ENCODE data around the gene APCDD1L.

The APCDD1L gene

DNA sequence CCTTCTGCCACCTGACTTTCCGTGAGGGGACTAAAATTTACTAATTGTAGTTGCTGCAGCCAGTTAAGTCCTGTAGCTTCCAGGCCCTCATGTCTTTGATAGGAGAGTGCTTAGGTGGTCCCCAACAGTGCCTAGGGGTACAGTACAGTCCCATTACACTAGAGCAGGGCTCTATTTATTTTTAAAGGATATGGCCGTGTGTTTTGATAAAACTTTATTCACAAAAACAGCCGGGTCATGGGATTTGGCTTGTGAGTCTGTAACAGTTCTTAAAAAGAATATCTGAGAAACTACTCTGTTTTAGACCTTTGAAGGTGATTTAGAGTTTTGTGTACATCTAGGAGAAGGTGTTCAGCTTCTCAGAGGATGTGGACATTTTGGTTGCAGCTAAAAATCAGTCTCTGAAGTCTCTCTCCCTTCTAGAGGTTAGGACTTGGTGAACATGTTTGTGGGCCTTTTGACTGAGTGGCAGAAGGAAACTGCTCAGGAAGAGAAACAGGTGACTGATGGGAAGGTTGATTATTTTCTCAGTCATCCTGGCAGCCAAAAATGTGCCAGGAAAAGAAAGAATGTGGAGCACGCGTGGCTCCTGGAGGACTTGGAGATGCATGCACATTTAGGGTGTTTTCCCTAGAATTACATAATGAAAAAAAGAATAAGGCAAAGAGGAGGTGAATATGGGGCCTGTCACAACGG is 68.8 kb downstream of the APCDD1L start:
- H3K27me3 ChIP-seq (ENCODE audit: insufficient read depth, low read length, poor library complexity, severe bottlenecking), result no peaks in the 10 kb centered on the region
- no peaks in the 10 kb centered on the region for H3K9me2 ChIP-seq (replicated peaks; ENCODE audit: low read depth, low read length)
- H3F3A ChIP-seq (ENCODE audit: low read depth), result no peaks in the 10 kb centered on the region
- H3K4me2 ChIP-seq (ENCODE audit: low read depth, low read length, poor library complexity, severe bottlenecking), result no peak overlapping the region
- TF ChIP-seq CTCF (conservative IDR thresholded peaks at IDR 0.05; ENCODE audit: low read length) (no peak), EZH2phosphoT487 (IDR thresholded peaks at IDR 0.05; ENCODE audit: borderline replicate concordance) (no peak)
- H3K4me3 ChIP-seq (ENCODE audit: low read length, poor library complexity, severe bottlenecking), result no peak overlapping the region
- peaks cover 5% of the 10 kb centered on the region; the same call in 1 of the 2 replicates for H3K79me2 ChIP-seq (ENCODE audit: insufficient read depth, low read length)
- H3K9me3 ChIP-seq (ENCODE audit: insufficient read depth, low read depth, low read length), result no peaks in the 10 kb centered on the region
- no peaks in the 10 kb centered on the region for H4K20me1 ChIP-seq (ENCODE audit: insufficient read depth, low read length, poor library complexity, severe bottlenecking)
- H3K36me3 ChIP-seq (ENCODE audit: insufficient read depth, low read length), result peaks cover 75% of the 10 kb centered on the region
- H3K9ac ChIP-seq (ENCODE audit: low read depth, low read length, poor library complexity, severe bottlenecking), result no peak overlapping the region
- no peak overlapping the region for H2AFZ ChIP-seq (ENCODE audit: low read length)
- H3K4me1 ChIP-seq (ENCODE audit: insufficient read depth, low read length, poor library complexity, severe bottlenecking), result no peaks in the 10 kb centered on the region

- H2AFZ ChIP-seq (ENCODE audit: low read length), result no peak overlapping the region
- no peaks in the 10 kb centered on the region for H3F3A ChIP-seq (ENCODE audit: low read depth)
- H3K9me3 ChIP-seq (ENCODE audit: insufficient read depth, low read depth, low read length), result no peaks in the 10 kb centered on the region
- no peaks in the 10 kb centered on the region for H3K4me1 ChIP-seq (ENCODE audit: insufficient read depth, low read length, poor library complexity, severe bottlenecking)
- no peaks in the 10 kb centered on the region for H3K27me3 ChIP-seq (ENCODE audit: insufficient read depth, low read length, poor library complexity, severe bottlenecking)
- H3K9me2 ChIP-seq (replicated peaks; ENCODE audit: low read depth, low read length), result no peaks in the 10 kb centered on the region
- H3K4me2 ChIP-seq (ENCODE audit: low read depth, low read length, poor library complexity, severe bottlenecking), result no peak overlapping the region
- H3K79me2 ChIP-seq (ENCODE audit: insufficient read depth, low read length), result peaks cover 11% of the 10 kb centered on the region; the same call in 1 of the 2 replicates
- H3K4me3 ChIP-seq (ENCODE audit: low read length, poor library complexity, severe bottlenecking), result no peak overlapping the region
- H4K20me1 ChIP-seq (ENCODE audit: insufficient read depth, low read length, poor library complexity, severe bottlenecking), result no peaks in the 10 kb centered on the region
- H3K9ac ChIP-seq (ENCODE audit: low read depth, low read length, poor library complexity, severe bottlenecking), result no peak overlapping the region
- TF ChIP-seq EZH2phosphoT487 (IDR thresholded peaks at IDR 0.05; ENCODE audit: borderline replicate concordance), result no peak
- TF ChIP-seq CTCF (conservative IDR thresholded peaks at IDR 0.05; ENCODE audit: low read length), result no peak
- H3K36me3 ChIP-seq (ENCODE audit: insufficient read depth, low read length), result peaks cover 77% of the 10 kb centered on the region
These were observed 70.4 kb downstream of the APCDD1L start for GRCh38 chr20:58444746-58445255.

GRCh38 chr20:58441723-58442122 is 73.5 kb downstream of the APCDD1L start:
- Histone ChIP-seq H3K9ac (ENCODE audit: low read depth, low read length, poor library complexity, severe bottlenecking) (no peak overlapping the region), H3K9me3 (ENCODE audit: insufficient read depth, low read depth, low read length) (no peaks in the 10 kb centered on the region), H3K4me1 (ENCODE audit: insufficient read depth, low read length, poor library complexity, severe bottlenecking) (no peaks in the 10 kb centered on the region), H3K27me3 (ENCODE audit: insufficient read depth, low read length, poor library complexity, severe bottlenecking) (no peaks in the 10 kb centered on the region), H3K9me2 (replicated peaks; ENCODE audit: low read depth, low read length) (no peaks in the 10 kb centered on the region), H4K20me1 (ENCODE audit: insufficient read depth, low read length, poor library complexity, severe bottlenecking) (peaks cover 3% of the 10 kb centered on the region), H3K79me2 (ENCODE audit: insufficient read depth, low read length) (peaks cover 38% of the 10 kb centered on the region), H2AFZ (ENCODE audit: low read length) (no peak overlapping the region), H3F3A (ENCODE audit: low read depth) (no peaks in the 10 kb centered on the region), H3K4me2 (ENCODE audit: low read depth, low read length, poor library complexity, severe bottlenecking) (no peak overlapping the region), H3K4me3 (ENCODE audit: low read length, poor library complexity, severe bottlenecking) (no peak overlapping the region), H3K36me3 (ENCODE audit: insufficient read depth, low read length) (peaks cover 76% of the 10 kb centered on the region)
- TF ChIP-seq CTCF (conservative IDR thresholded peaks at IDR 0.05; ENCODE audit: low read length), result no peak
- no peak for TF ChIP-seq EZH2phosphoT487 (IDR thresholded peaks at IDR 0.05; ENCODE audit: borderline replicate concordance)

Measured in Loucy (cell line).